WTC11 (cell line): ENCODE data around the gene MBOAT2. TPM values are rescaled to one million over a fixed set of nuclear protein-coding genes. Genes with fewer than 3 reads are reported as not detected.

Source experiments
- ATAC-seq: fragments of 200-7000 bp; cut with Tn5 transposase; 2 replicates; pipeline ENCODE4 v1.10.0; 2021; ENCODE audit warnings: mild to moderate bottlenecking, moderate library complexity
- CTCF ChIA-PET: fragments of 300-600 bp; sonication (Branson Sonifier 250); formaldehyde crosslinking; loops from one replicate; lab custom pipeline; 2021; ENCODE audit warnings: antibody characterized with exemption; lab: Charles Lee
- POLR2A ChIA-PET: fragments of 350-600 bp; sonication (Branson Sonifier 250); formaldehyde crosslinking; loops from one replicate; lab custom pipeline; 2021; ENCODE audit warnings: antibody characterized with exemption; lab: Charles Lee
- DNase-seq: peaks from one replicate; pipeline ENCODE4 v3.0.0; 2021; ENCODE audit warnings: low spot score
- H3K27ac Mint-ChIP-seq: 2 replicates; pipeline ENCODE4 v1.8.0; 2021; ENCODE audit warnings: mixed read lengths
- H3K27me3 Mint-ChIP-seq: 2 replicates; pipeline ENCODE4 v1.8.0; 2021; ENCODE audit warnings: low read depth, mild to moderate bottlenecking, moderate library complexity, mixed read lengths
- H3K36me3 Mint-ChIP-seq: 2 replicates; pipeline ENCODE4 v1.8.0; 2021; ENCODE audit warnings: mixed read lengths
- H3K4me1 Mint-ChIP-seq: 2 replicates; pipeline ENCODE4 v1.8.0; 2022; ENCODE audit warnings: mixed read lengths
- H3K4me3 Mint-ChIP-seq: 2 replicates; pipeline ENCODE4 v1.8.0; 2021; ENCODE audit warnings: mild to moderate bottlenecking, moderate library complexity, mixed read lengths
- H3K9me3 Mint-ChIP-seq: 2 replicates; pipeline ENCODE4 v1.8.0; 2021; ENCODE audit warnings: mixed read lengths
- CBFB ChIP-seq: sonication (generic); formaldehyde crosslinking; IDR thresholded peaks from 2 replicates; pipeline ENCODE4 v1.8.1; 2022; ENCODE audit warnings: mild to moderate bottlenecking, low read depth, missing genetic modification reagents
- EMX1 ChIP-seq: fragments of 250-450 bp; sonication (Bioruptor Pico); IDR thresholded peaks from 2 replicates; pipeline ENCODE4 v1.8.0; 2021; ENCODE audit warnings: mild to moderate bottlenecking
- GABPB1 ChIP-seq: sonication (generic); formaldehyde crosslinking; IDR thresholded peaks from 2 replicates; pipeline ENCODE4 v1.8.1; 2023; ENCODE audit warnings: mild to moderate bottlenecking, missing genetic modification reagents
- GRHL2 ChIP-seq: fragments of 250-450 bp; sonication (Bioruptor Pico); IDR thresholded peaks from 2 replicates; pipeline ENCODE4 v1.8.0; 2022; ENCODE audit warnings: mild to moderate bottlenecking, moderate library complexity; ENCODE audit not compliant: insufficient replicate concordance, severe bottlenecking
- IRF2 ChIP-seq: sonication (generic); formaldehyde crosslinking; IDR thresholded peaks from 2 replicates; pipeline ENCODE4 v1.8.0; 2022; ENCODE audit warnings: low read depth, missing genetic modification reagents, borderline replicate concordance
- NR1H2 ChIP-seq: sonication (generic); formaldehyde crosslinking; IDR thresholded peaks from 2 replicates; pipeline ENCODE4 v1.9.0; 2021; ENCODE audit warnings: mild to moderate bottlenecking, moderate library complexity, missing genetic modification reagents
- SMAD3 ChIP-seq: sonication (generic); formaldehyde crosslinking; IDR thresholded peaks from 2 replicates; pipeline ENCODE4 v1.8.0; 2022; ENCODE audit warnings: missing genetic modification reagents, mild to moderate bottlenecking, borderline replicate concordance
- SP1 ChIP-seq: sonication (generic); formaldehyde crosslinking; conservative IDR thresholded peaks from 2 replicates; pipeline ENCODE4 v1.8.1; 2022; ENCODE audit warnings: missing genetic modification reagents
- ZBTB21 ChIP-seq: sonication (generic); formaldehyde crosslinking; IDR thresholded peaks from 2 replicates; pipeline ENCODE4 v1.8.1; 2023; ENCODE audit warnings: mild to moderate bottlenecking, missing genetic modification reagents, borderline replicate concordance
- ZNF121 ChIP-seq: sonication (generic); formaldehyde crosslinking; IDR thresholded peaks from 2 replicates; pipeline ENCODE4 v1.8.0; 2023; ENCODE audit warnings: missing genetic modification reagents
- ZNF263 ChIP-seq: sonication (generic); formaldehyde crosslinking; IDR thresholded peaks from 2 replicates; pipeline ENCODE4 v1.8.1; 2022; ENCODE audit warnings: low read depth, mild to moderate bottlenecking, moderate library complexity, missing genetic modification reagents
- total RNA-seq: library from RNA; stranded (reverse); gene quantifications from 3 replicates; pipeline ENCODE4 v1.2.3, GENCODE V29; 2021
- TF ChIP-seq, protein P1 (sequence below): sonication (generic); formaldehyde crosslinking; IDR thresholded peaks from 2 replicates; pipeline ENCODE4 v1.8.0; 2023; ENCODE audit warnings: mild to moderate bottlenecking, missing genetic modification reagents
- TF ChIP-seq, protein P2 (sequence below): sonication (generic); formaldehyde crosslinking; IDR thresholded peaks from 2 replicates; pipeline ENCODE4 v1.8.1; 2023; ENCODE audit warnings: mild to moderate bottlenecking, missing genetic modification reagents, borderline replicate concordance
- TF ChIP-seq, protein P3 (sequence below): fragments of 250-450 bp; sonication (Bioruptor Pico); IDR thresholded peaks from 2 replicates; pipeline ENCODE4 v1.9.0; 2021; ENCODE audit warnings: mild to moderate bottlenecking

Gene MBOAT2
- total RNA-seq, 1 experiment from 2014 or later, result 24.7 TPM

DNA sequence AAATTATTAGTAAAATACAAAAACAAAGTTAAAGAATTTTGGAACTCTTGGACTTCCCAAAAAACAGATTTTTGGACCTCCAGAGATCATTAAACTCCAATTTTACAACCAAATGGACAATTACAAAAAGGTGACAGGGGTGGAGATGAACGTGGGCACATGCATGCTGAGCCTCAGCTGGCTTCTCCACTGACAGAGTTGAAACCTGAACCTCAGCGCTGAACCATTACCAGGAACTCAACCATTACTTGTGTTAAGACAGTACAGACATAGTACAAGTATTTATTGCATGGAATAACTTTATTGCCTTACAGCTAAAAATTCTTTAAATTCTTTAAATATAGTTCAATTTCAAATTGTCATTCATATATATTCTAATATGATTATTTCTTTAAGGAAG, 133.0 kb downstream of the MBOAT2 start:
- Mint-ChIP-seq H3K4me3 (no peak overlapping the region), H3K4me1 (0 out of 2 replicates have a peak, but pooled peaks cover 4% of the 10 kb centered on the region), H3K9me3 (no peaks in the 10 kb centered on the region), H3K27ac (no peak overlapping the region), H3K27me3 (no peaks in the 10 kb centered on the region), H3K36me3 (no peaks in the 10 kb centered on the region)
- ATAC-seq, result no peak
- POLR2A ChIA-PET, result no interaction called here
- no peak for TF ChIP-seq GRHL2 (CRISPR knock-in tag)
- no peak for TF ChIP-seq SMAD3 (CRISPR knock-in tag)
- no peak for TF ChIP-seq ZBTB21
- TF ChIP-seq, protein P1, sequence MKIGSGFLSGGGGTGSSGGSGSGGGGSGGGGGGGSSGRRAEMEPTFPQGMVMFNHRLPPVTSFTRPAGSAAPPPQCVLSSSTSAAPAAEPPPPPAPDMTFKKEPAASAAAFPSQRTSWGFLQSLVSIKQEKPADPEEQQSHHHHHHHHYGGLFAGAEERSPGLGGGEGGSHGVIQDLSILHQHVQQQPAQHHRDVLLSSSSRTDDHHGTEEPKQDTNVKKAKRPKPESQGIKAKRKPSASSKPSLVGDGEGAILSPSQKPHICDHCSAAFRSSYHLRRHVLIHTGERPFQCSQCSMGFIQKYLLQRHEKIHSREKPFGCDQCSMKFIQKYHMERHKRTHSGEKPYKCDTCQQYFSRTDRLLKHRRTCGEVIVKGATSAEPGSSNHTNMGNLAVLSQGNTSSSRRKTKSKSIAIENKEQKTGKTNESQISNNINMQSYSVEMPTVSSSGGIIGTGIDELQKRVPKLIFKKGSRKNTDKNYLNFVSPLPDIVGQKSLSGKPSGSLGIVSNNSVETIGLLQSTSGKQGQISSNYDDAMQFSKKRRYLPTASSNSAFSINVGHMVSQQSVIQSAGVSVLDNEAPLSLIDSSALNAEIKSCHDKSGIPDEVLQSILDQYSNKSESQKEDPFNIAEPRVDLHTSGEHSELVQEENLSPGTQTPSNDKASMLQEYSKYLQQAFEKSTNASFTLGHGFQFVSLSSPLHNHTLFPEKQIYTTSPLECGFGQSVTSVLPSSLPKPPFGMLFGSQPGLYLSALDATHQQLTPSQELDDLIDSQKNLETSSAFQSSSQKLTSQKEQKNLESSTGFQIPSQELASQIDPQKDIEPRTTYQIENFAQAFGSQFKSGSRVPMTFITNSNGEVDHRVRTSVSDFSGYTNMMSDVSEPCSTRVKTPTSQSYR (CRISPR knock-in tag), result no peak
- TF ChIP-seq, protein P2, sequence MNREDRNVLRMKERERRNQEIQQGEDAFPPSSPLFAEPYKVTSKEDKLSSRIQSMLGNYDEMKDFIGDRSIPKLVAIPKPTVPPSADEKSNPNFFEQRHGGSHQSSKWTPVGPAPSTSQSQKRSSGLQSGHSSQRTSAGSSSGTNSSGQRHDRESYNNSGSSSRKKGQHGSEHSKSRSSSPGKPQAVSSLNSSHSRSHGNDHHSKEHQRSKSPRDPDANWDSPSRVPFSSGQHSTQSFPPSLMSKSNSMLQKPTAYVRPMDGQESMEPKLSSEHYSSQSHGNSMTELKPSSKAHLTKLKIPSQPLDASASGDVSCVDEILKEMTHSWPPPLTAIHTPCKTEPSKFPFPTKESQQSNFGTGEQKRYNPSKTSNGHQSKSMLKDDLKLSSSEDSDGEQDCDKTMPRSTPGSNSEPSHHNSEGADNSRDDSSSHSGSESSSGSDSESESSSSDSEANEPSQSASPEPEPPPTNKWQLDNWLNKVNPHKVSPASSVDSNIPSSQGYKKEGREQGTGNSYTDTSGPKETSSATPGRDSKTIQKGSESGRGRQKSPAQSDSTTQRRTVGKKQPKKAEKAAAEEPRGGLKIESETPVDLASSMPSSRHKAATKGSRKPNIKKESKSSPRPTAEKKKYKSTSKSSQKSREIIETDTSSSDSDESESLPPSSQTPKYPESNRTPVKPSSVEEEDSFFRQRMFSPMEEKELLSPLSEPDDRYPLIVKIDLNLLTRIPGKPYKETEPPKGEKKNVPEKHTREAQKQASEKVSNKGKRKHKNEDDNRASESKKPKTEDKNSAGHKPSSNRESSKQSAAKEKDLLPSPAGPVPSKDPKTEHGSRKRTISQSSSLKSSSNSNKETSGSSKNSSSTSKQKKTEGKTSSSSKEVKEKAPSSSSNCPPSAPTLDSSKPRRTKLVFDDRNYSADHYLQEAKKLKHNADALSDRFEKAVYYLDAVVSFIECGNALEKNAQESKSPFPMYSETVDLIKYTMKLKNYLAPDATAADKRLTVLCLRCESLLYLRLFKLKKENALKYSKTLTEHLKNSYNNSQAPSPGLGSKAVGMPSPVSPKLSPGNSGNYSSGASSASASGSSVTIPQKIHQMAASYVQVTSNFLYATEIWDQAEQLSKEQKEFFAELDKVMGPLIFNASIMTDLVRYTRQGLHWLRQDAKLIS (CRISPR knock-in tag), result no peak
- no peak for TF ChIP-seq NR1H2 (CRISPR knock-in tag)
- CTCF ChIA-PET, result interaction anchor here (0.6 kb wide), 1 partner anchor 81 kb away, joined by 3 read pairs; no protein-coding TSS in a partner anchor
- DNase-seq, result no peak

DNA sequence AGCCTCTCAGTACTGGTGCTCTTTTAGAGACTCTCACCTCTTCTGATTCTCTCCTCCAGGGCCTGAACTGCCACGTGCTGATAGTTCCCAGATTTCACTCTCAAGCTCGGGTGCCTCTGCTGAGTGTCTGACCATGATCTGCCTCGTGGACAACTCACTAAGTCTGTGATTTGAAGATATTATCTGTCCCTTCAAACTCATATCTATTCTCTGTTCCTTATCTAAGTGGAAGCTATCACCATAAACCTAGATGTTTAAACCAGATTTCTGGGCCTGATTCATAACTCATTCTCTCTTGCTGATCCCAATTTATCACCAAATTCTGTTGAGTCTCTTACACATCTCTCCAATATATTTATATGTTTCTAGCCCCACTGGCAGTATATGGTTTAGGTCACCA, 136.1 kb downstream of the MBOAT2 start:
- ATAC-seq (no peak), DNase-seq (no peak)
- no peak for TF ChIP-seq ZNF121 (CRISPR knock-in tag)
- no peak for TF ChIP-seq GABPB1 (CRISPR knock-in tag)
- TF ChIP-seq EMX1 (CRISPR knock-in tag), result no peak
- no peak for TF ChIP-seq CBFB (CRISPR knock-in tag)
- TF ChIP-seq SP1 (CRISPR knock-in tag), result no peak
- no peak for TF ChIP-seq ZNF263 (CRISPR knock-in tag)
- TF ChIP-seq, protein P3, sequence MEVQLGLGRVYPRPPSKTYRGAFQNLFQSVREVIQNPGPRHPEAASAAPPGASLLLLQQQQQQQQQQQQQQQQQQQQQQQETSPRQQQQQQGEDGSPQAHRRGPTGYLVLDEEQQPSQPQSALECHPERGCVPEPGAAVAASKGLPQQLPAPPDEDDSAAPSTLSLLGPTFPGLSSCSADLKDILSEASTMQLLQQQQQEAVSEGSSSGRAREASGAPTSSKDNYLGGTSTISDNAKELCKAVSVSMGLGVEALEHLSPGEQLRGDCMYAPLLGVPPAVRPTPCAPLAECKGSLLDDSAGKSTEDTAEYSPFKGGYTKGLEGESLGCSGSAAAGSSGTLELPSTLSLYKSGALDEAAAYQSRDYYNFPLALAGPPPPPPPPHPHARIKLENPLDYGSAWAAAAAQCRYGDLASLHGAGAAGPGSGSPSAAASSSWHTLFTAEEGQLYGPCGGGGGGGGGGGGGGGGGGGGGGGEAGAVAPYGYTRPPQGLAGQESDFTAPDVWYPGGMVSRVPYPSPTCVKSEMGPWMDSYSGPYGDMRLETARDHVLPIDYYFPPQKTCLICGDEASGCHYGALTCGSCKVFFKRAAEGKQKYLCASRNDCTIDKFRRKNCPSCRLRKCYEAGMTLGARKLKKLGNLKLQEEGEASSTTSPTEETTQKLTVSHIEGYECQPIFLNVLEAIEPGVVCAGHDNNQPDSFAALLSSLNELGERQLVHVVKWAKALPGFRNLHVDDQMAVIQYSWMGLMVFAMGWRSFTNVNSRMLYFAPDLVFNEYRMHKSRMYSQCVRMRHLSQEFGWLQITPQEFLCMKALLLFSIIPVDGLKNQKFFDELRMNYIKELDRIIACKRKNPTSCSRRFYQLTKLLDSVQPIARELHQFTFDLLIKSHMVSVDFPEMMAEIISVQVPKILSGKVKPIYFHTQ (CRISPR knock-in tag), result no peak
- no peak for TF ChIP-seq IRF2
- Mint-ChIP-seq H3K27ac (no peak overlapping the region; the same call in 1 of the 2 replicates), H3K4me1 (no peaks in the 10 kb centered on the region), H3K4me3 (no peak overlapping the region), H3K36me3 (no peaks in the 10 kb centered on the region), H3K27me3 (no peaks in the 10 kb centered on the region), H3K9me3 (no peaks in the 10 kb centered on the region)
- POLR2A ChIA-PET, result no interaction called here
- CTCF ChIA-PET, result interaction anchor here (0.9 to 2.0 kb wide), 3 partner anchors 15 to 272 kb away, joined by 3 to 6 read pairs (median 4); no protein-coding TSS in a partner anchor
